Pancreas (tissue), 10 donors: Measurements from ENCODE around the gene PARD3. TPM values are rescaled to one million over a fixed set of nuclear protein-coding genes. Genes with fewer than 3 reads are reported as not detected.

ENCODE experiments used
- ATAC-seq, 4 donors: fragments of 200-7000 bp; cut with Tn5 transposase; one replicate each; pipeline versions ENCODE4 v1.8.0 to v1.9.1; 2020; ENCODE audit warnings: mild to moderate bottlenecking in 4 of 4, moderate library complexity in 4 of 4
- DNase-seq, 6 donors: peaks; one replicate each; pipeline ENCODE4 v3.0.0-alpha.2; 2020
- FAIRE-seq: peaks from 2 replicates; lab custom pipeline; 2012; peaks lifted over from hg19 to GRCh38; lab: Jason Lieb, UNC
- H3K27ac ChIP-seq, 4 donors: fragments of 200-600 bp; sonication (generic); 1 replicate in 3 of 4; 2 replicates in 1 of 4; pipeline versions ENCODE4 v1.5.0 to v1.8.0; 2020
- H3K27me3 ChIP-seq, 4 donors: fragments of 200-600 bp; one replicate each; pipeline ENCODE4 v1.8.0; 2021
- H3K36me3 ChIP-seq, 3 donors: fragments of 200-600 bp; sonication (generic) in 1 of 3; one replicate each; pipeline versions ENCODE4 v1.5.0 to v1.8.0; 2020 to 2021
- H3K4me1 ChIP-seq, 3 donors: fragments of 200-600 bp; one replicate each; pipeline ENCODE4 v1.8.0; 2021
- H3K4me3 ChIP-seq, 4 donors: fragments of 200-600 bp; sonication (generic) in 2 of 4; one replicate each; pipeline versions ENCODE4 v1.5.0 to v1.8.0; 2020 to 2021
- H3K9me3 ChIP-seq, 4 donors: fragments of 200-600 bp; one replicate each; pipeline ENCODE4 v1.8.0; 2021
- WGBS, 2 donors: extraction: QIAGEN DNeasy Blood & Tissue Kit; methylation state at CpG; one replicate each; pipeline ENCODE4 v1.1.7; 2013; 5-methylcytosine and 5-hydroxymethylcytosine counted together
- intact Hi-C, 3 donors: fragments of 100-400 bp; cut with DNase I; formaldehyde crosslinking; loops; one replicate each; pipeline versions ENCODE4 v1.11.1 to v1.14.2; 2022
- polyA plus RNA-seq, 2 donors: library from polyadenylated mRNA; stranded (reverse); fragments of 200-250 nt; gene quantifications; one replicate each; pipeline ENCODE4 v1.2.3, GENCODE V29; 2013
- total RNA-seq, 6 donors: library from RNA; stranded (reverse); fragmentation: NEBNext Ultra II Directional in 4 of 6; extraction: Animal tissue kit (Norgen Biotek cat#: 25700) in 4 of 6; gene quantifications; one replicate each; pipeline versions ENCODE4 v1.2.1 to v1.2.4, GENCODE V29; 2021 to 2023
- TF ChIP-seq, protein P1 (sequence below), 4 donors: fragments of 200-600 bp; sonication (generic) in 3 of 4; IDR thresholded peaks; one replicate each; pipeline versions ENCODE4 v1.5.0 to v1.8.0; 2021; ENCODE audit warnings: antibody characterized with exemption in 4 of 4
- donor health status: healthy with polysubstance abuse.
- donor health status: DM: no; HTN: no; CAD: no; lungs with moderate emphysema.
- donor health status: DM: no; HTN: no; CAD: no.
- donor health status: control.
- donor health status: control.
- donor health status: Bipolar disorder and iron deficiency.
- donor health status: DM: yes; HTN: yes; CAD: no.
- donor health status: DM: no; HTN: no; CAD: no.
- donor health status: DM: no; HTN: no; CAD: no.
- donor health status: DM: yes; HTN: yes; CAD: no.

The PARD3 gene
- total and polyA plus RNA-seq, 8 donors: 12.8 to 32.3 (median 23.4) TPM

DNA sequence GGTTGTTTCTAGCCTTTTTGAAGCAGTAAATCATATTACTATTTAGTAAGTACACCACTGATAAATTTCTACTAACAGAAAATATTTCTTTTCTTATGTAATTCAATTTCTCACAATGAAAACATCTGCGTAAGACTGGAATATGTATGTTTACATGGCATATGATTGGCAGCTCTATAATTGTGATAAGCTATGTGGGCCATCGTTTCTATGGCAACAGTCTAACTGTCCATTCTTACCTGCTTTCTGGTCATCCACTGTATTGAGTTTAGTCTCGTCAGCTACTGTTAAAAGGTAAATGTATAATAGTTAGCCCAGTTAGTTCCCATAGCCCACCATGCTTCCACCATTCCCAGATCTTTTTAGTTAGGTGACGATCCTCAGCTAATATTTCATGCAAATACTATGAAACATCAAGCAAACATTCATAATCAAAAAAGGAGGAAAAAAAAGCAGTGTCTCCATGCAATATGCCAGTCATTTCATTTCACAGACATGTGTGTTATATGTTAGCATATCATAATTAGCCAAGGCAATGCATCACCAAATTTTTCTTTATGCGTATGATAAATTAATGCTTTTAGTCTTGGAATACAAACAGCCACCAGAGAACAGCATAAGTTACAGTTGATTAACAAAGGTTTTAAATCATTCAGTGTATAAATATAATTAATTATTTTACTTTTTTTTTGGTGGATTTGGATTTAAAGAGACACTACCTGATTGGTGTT, 479.0 kb downstream of the PARD3 start:
- H3K27me3 ChIP-seq: no peaks in the 10 kb centered on the region
- H3K27ac ChIP-seq: no peak overlapping the region
- ATAC-seq (no peak), FAIRE-seq (no peak), DNase-seq (no peak)
- TF ChIP-seq, protein P1, sequence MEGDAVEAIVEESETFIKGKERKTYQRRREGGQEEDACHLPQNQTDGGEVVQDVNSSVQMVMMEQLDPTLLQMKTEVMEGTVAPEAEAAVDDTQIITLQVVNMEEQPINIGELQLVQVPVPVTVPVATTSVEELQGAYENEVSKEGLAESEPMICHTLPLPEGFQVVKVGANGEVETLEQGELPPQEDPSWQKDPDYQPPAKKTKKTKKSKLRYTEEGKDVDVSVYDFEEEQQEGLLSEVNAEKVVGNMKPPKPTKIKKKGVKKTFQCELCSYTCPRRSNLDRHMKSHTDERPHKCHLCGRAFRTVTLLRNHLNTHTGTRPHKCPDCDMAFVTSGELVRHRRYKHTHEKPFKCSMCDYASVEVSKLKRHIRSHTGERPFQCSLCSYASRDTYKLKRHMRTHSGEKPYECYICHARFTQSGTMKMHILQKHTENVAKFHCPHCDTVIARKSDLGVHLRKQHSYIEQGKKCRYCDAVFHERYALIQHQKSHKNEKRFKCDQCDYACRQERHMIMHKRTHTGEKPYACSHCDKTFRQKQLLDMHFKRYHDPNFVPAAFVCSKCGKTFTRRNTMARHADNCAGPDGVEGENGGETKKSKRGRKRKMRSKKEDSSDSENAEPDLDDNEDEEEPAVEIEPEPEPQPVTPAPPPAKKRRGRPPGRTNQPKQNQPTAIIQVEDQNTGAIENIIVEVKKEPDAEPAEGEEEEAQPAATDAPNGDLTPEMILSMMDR (IDR thresholded peaks at IDR 0.05): no peak
- H3K4me3 ChIP-seq: no peak overlapping the region
- no peaks in the 10 kb centered on the region for H3K36me3 ChIP-seq
- H3K4me1 ChIP-seq: no peaks in the 10 kb centered on the region
- WGBS, 2 donors: 89 to 93% methylated on average over 5 of the region's 5 CpGs
- H3K9me3 ChIP-seq: peaks cover 0 to 3% (median 0%) of the 10 kb centered on the region in 4 donors
- intact Hi-C loops: no loop called here

DNA sequence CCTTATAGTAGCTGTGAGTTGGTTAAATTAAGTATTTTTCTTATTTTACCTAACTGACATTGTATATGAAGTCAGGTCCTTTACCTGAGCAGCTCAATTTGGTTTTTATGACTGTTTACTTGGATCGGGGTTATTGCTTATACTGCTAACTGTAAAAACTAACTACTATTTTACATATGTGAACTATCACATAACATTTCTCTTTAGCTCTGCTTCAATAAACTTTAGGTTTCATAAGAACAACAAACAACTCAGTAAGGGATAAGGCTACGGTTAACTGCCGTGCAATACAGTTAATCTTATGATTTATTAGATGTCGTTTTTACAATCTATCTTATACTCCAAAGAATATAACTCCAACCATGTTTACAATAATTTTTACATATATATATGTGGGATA, 480.2 kb downstream of the PARD3 start:
- no peak overlapping the region for H3K27ac ChIP-seq
- H3K9me3 ChIP-seq: peaks cover 0 to 3% (median 0%) of the 10 kb centered on the region in 4 donors
- H3K36me3 ChIP-seq: peaks cover 0 to 4% (median 0%) of the 10 kb centered on the region in 3 donors
- H3K4me3 ChIP-seq: no peak overlapping the region
- ATAC-seq: no peak
- no peak for FAIRE-seq
- H3K27me3 ChIP-seq: no peaks in the 10 kb centered on the region
- H3K4me1 ChIP-seq: no peaks in the 10 kb centered on the region
- WGBS, 2 donors: 84 to 95% methylated on average over 4 of the region's 4 CpGs
- TF ChIP-seq, protein P1 (IDR thresholded peaks at IDR 0.05): no peak
- DNase-seq: no peak
- intact Hi-C loops: no loop called here

DNA sequence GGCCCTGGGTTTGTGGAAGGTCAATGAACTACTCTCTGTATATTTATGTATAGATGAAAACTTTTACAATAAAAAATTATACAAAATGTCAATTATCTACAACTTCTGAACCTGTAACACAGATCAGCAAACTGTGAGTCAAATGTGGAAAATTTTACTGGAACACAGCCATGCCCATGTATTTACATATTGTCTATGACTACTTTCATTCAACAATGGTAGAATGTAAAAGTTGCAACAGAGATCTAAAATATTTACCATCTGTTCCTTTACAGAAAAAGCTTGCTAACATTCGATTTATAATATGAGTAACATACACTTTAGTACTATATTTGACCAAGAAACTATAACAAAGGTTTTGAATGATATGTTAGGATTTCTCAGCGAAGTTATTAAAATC, 481.6 kb downstream of the PARD3 start:
- 81 to 86% methylated on average over 2 of the region's 2 CpGs for WGBS, 2 donors
- DNase-seq (no peak), FAIRE-seq (no peak), ATAC-seq (peak; percentile 55 to 82 (median 68))
- Histone ChIP-seq H3K4me1 (no peaks in the 10 kb centered on the region), H3K9me3 (peaks cover 0 to 3% (median 0%) of the 10 kb centered on the region in 4 donors), H3K4me3 (no peak overlapping the region), H3K27ac (no peak overlapping the region), H3K36me3 (peaks cover 0 to 8% (median 0%) of the 10 kb centered on the region in 3 donors), H3K27me3 (no peaks in the 10 kb centered on the region)
- TF ChIP-seq, protein P1 (IDR thresholded peaks at IDR 0.05): no peak
- intact Hi-C loops: no loop called here

DNA sequence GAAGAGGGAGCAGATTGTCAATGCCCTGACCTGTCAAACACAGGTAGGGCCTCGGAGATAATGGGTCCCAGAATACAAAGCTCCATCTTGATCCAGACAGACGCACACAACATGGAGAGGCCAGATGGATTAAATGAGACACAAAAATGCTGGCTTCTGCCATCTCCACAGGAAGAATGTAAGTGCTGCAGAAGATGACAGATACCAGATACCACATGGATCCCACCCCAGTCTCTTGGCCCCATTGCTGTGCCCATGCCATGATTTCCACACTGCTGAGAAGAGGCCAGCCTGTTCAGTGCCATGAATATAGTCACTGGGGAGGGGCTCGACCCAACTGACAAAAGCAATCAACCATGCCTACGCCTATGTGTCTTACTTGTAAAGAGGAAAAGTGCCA, 487.9 kb downstream of the PARD3 start:
- 85 to 91% methylated on average over 4 of the region's 4 CpGs for WGBS, 2 donors
- Histone ChIP-seq H3K27me3 (no peaks in the 10 kb centered on the region), H3K9me3 (no peaks in the 10 kb centered on the region), H3K27ac (no peak overlapping the region), H3K36me3 (peaks cover 0 to 8% (median 0%) of the 10 kb centered on the region in 3 donors), H3K4me3 (no peak overlapping the region), H3K4me1 (no peaks in the 10 kb centered on the region)
- FAIRE-seq: no peak
- no peak for ATAC-seq
- TF ChIP-seq, protein P1 (IDR thresholded peaks at IDR 0.05): no peak
- intact Hi-C loops: no loop called here
- DNase-seq: no peak

DNA sequence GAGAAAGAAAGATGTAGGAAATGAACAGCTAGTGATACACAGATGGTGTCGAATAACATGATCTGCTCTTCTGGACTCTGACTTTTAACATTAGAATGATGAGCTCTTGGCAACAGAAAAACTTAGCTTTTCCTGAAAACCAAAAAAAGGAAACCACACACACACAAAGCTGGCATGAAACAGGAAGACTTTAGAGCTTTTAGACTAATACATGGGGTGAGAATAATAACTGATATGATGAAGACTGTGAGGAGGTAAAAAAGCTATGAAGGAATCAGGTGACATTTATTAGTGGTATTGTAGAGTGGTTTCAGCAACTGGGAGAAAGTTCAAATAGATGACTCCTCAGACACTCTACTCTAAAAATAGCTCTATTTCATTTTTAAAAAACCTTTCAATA, 491.9 kb downstream of the PARD3 start:
- TF ChIP-seq, protein P1 (IDR thresholded peaks at IDR 0.05): no peak
- Histone ChIP-seq H3K27ac (no peak overlapping the region), H3K36me3 (no peaks in the 10 kb centered on the region), H3K4me3 (no peak overlapping the region), H3K27me3 (no peaks in the 10 kb centered on the region), H3K9me3 (no peaks in the 10 kb centered on the region), H3K4me1 (peaks cover 7 to 18% (median 13%) of the 10 kb centered on the region in 3 donors)
- WGBS, 2 donors: 85% methylated on average over 1 of the region's 1 CpG
- ATAC-seq: no peak
- intact Hi-C loops: no loop called here
- FAIRE-seq: no peak
- no peak for DNase-seq
